HS-27A (cell line): ENCODE results near the gene NECTIN3.
A peak's percentile ranks its signal among the peaks of the same experiment; 100 is the strongest.

ENCODE experiments used
- DNase-seq: peaks from one replicate; pipeline ENCODE4 v3.0.0-alpha.2; 2012; ENCODE audit warnings: low read depth, missing footprints

The NECTIN3 gene

GRCh38 chr3:111071257-111072030 is at the start of gene NECTIN3:
NECTIN3 (plus strand) TSS chr3:111071816; CDS start chr3:111072018, 202 bp downstream.
- peak; percentile 99 for DNase-seq

- DNase-seq, result no peak
Observed at GRCh38 chr3:111027868-111028267, 43.7 kb upstream of the NECTIN3 start.

DNA sequence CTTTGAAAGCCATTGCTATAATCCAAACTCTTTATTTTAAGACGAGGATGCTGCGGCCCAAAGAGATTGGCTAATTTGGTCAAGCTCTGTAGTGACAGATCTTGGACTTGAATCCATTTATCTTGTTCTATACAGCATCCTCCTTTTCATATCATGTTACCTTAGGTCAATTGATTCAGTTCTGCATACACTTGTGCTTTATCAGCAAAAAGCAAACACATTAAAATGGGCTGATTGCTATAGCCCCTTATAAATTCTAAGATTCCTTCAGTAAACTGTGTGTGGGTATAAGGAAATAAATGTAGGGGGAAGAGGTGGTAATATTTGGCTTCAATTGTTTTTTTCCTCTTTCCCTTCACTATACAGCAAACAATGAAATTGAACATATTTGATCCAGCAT is 40.1 kb upstream of the NECTIN3 start:
- DNase-seq, result no peak

- no peak for DNase-seq
Observed at GRCh38 chr3:111032677-111033076, 38.9 kb upstream of the NECTIN3 start.

DNA sequence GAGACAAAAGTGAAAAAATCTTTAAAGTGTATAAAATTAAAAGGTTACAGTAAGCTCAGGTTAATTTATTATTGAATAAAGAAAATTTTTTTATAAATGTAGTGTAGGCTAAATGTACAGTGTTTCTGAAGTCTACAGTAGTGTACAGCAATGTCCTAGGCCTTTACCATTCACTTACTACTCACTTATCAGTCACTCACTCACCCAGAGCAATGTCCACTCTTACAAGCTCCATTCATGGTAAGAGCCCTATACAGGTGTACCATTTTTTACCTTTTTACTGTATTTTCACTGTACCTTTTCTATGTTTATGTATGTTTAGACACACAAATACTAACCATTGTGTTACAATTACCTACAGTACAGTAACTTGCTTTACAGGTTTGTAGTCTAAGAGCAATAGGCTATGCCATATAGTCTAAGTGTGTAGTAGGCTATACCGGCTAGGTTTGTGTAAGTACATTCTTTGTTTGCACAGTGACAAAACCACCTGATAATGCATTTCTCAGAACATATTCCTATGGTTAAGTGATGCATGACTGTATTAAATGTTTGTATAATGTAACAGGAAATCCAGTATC is 38.1 kb upstream of the NECTIN3 start:
- DNase-seq, result no peak

- no peak for DNase-seq
Observed at GRCh38 chr3:111035316-111035715, 36.3 kb upstream of the NECTIN3 start.

DNA sequence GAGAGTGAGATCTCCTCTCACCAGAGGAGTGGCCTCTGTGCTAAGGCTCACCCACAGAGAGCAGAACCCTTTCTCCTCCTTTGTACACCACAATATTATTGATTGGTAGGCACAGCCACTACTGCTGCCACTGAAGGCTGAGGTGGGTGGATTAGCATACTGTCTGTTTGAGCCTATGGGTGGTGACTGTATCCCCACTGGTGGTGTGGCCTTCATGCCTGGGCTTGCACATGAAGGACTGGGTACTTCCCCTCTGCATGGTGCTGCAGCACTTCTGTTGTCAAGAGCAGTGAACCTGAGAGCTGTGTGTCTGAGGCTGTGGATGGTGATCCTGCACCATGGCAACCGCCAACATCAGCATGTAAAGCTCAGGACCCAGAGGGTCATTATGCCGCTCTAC is 35.7 kb upstream of the NECTIN3 start:
- no peak for DNase-seq

DNA sequence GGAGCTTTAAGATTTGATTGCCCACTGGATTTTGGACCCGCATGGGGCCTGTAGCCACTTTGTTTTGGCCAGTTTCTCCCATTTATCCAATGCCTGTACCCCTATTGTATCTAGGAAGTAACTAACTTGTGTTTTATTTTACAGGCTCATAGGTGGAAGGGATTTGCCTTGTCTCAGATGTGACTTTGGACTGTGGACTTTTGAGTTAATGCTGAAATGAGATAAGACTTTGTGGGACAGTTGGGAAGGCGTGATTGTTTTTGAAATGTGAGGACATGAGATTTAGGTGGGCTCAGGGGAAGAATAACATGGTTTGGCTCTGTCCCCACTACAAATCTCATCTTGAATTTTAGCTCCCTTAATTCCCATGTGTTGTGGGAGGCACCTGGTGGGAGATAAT is 30.7 kb upstream of the NECTIN3 start:
- no peak for DNase-seq

DNA sequence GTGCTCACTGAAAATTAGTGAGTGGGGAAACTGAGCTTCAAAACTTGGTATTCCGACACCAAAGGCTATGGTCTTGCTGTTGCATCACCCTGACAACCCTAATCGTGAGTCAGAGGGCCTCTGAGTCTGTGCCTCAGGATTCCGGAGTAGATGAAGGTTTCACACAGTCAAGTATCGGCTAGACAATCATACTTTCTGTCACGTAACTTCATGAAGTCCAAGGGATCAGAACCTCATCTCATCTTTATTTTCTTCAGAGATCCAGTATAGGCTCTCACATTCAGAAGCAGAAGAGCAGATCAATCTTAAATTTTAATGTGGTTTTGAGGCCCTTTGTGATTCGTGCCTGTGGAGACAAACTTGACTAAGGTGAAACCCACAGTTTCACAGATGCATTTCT is 26.1 kb upstream of the NECTIN3 start:
- DNase-seq, result no peak

- DNase-seq, result no peak
Observed at GRCh38 chr3:111047042-111047441, 24.6 kb upstream of the NECTIN3 start.

GRCh38 chr3:111047812-111048435 is 23.7 kb upstream of the NECTIN3 start:
- no peak for DNase-seq

- no peak for DNase-seq
Observed at GRCh38 chr3:111051354-111051753, 20.3 kb upstream of the NECTIN3 start.

DNA sequence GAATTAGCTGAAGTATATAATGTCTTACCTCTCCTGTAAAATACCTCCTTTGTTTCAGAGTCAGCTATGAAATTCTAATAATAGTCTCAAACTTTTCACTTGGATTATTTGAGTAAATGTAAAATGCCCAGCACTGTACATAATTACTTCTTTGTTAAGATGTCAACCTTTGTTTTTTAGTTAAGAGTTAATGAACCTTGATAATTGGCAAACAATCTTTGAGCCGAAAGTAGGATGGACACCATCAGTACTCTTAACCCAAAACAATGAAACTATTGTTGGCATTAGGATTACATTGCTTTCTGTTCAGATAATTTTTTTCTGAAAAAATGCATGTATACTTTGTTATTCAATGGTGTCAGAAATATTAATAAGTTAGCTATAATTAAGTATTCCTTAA is 3.0 kb upstream of the NECTIN3 start:
- no peak for DNase-seq

DNA sequence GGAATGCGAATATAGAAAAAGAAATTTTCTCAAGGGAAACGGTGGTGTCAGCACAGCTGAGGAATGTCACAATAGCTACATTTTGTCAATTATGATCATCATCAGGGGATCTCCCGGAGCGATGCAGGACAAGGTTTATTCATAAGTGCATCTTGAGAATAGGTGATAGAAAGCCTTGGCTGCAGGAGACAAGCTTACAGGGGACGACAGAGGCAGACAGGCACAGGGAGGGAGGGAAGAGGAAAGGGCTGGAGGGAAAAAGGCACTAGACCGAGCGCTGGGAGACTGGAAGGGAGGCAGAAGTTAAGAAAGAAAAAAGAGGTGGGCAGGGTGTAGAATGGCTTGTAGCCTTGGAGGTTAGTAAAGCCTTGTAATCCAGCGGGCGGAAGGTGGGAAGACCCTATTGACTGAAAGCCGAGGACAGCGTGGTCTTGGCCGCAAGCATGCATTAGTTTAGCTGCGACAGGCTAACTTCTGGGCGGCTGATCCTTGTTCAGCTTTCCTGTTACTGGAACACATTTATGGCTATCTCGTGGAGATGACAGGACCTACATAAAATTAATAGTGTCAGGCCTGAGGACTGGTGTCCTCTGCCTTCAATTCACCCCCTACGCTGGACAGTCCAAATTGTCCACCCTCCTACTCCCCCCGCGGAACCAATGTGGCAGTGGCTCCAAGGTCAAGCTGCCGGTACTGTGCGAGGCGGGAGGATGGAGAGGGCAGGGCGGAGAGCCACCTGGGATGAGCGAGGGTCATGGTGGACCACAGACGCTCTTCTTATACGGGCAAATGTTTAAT is 1.4 kb upstream of the NECTIN3 start:
- DNase-seq, result no peak

GRCh38 chr3:111070772-111071256 is 802 bp upstream of the NECTIN3 start:
- no peak for DNase-seq

- DNase-seq, result no peak
Observed at GRCh38 chr3:111072031-111072921, 660 bp downstream of the NECTIN3 start.

DNA sequence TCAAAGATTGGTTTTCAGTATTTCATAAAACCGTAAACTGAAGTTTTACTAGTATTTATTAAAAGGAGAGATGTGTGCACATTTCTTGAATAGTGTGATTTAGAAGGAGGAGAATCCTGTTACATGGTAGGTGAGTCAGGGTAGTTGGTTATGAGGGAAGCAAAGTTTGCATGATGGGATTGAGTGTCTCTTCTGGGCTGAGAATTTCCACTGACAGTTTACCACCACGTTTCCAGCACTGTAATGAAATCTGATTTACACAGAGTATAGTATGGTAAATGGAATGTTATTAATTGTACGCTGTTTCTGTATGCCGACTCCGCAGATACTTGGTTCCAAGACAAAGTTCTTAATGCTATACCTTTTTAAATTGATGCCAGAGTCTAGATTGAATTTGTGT is 1.6 kb downstream of the NECTIN3 start:
- no peak for DNase-seq

GRCh38 chr3:111076732-111077131 is 5.1 kb downstream of the NECTIN3 start:
- no peak for DNase-seq

DNA sequence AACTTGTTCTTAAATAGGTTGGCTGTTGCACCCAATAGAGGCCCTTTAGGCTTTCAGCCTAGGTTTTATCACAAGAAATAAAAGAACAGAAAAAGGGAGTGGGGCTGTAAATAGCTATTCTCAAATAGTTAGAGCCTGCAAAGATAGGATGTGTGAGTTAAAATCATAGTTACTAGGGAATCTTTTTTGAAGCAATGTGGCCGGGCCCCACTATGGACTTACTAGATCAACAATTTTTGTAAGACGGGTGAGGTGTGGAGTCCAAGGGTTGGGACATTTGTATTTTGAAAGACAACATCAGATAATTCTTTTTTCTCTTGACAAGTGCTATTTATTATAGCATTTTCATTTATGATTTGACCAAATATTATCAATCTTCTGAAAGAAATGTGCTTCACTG is 5.8 kb downstream of the NECTIN3 start:
- DNase-seq, result no peak

DNA sequence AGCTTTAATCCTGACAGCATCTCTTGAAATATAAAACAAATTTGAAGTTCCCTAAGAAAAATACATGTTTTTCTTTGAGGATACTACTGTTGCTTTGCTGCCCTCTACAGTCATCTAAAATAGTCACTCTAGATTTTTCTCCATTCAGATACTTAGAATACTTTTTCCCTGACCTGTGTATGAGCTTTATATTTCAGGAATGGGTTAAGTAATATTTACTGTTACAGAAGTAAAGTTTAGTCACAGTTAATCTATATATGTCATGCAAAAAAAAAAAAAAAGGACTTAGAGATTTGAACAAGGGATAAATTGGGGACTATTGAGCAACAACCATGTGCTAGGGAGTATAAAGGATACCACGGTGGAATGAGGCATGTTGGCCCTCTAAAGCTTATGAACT is 8.8 kb downstream of the NECTIN3 start:
- no peak for DNase-seq

DNA sequence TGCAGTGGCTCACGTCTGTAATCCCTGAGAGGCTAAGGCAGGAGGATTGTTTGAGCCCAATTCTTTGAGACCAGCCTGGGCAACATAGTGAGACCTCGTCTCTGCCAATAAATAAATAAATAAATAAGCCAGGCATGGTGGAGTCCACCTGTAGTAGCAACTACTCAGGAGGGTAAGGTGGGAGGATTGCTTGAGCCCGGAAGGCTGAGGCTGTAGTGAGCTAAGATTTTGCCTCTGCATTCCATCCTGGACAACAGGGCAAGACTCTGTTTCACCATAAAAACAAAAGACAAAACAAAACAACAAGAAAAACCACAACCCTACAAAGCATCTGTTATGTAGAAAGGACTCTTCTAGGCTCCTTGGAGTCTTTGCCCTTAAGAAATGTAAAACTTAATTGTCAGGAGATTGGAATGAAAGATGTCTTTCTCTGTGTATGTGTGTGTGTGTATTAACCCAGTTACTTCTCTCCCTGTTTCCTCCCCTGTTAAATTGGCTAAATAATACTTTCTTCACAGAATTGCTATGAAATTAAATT is 9.5 kb downstream of the NECTIN3 start:
- no peak for DNase-seq
